Measurements from ENCODE around the gene KRCC1. TPM values are rescaled to one million over a fixed set of nuclear protein-coding genes. Genes with fewer than 3 reads are reported as not detected.
"Not testable (repeated sequence)": the region's sequence is repeated elsewhere in the genome, so short reads cannot be mapped to it uniquely, and the experiment has no call there.

Gene KRCC1
- polyA plus RNA-seq, 1 experiment = 16.8 TPM

DNA sequence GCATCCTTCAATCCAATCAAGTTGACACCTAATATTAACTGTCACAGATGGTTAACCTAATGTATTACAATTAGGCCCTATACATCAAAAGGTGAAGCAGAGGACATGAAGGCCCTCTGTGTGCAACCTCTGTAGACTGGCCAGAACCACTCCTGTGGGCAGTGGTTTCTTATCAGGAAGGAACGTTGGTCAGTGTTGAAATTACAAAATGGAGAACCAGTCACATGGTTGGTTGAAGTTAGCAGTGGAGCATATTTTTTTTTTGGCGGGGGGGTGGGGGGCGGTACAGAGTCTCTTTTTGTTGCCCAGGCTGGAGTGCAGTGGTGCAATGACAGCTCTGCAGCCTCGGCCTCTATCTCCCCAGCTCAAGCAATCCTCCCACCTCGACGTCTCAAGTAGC, 59.0 kb downstream of the KRCC1 start:
- TF ChIP-seq, protein P1, sequence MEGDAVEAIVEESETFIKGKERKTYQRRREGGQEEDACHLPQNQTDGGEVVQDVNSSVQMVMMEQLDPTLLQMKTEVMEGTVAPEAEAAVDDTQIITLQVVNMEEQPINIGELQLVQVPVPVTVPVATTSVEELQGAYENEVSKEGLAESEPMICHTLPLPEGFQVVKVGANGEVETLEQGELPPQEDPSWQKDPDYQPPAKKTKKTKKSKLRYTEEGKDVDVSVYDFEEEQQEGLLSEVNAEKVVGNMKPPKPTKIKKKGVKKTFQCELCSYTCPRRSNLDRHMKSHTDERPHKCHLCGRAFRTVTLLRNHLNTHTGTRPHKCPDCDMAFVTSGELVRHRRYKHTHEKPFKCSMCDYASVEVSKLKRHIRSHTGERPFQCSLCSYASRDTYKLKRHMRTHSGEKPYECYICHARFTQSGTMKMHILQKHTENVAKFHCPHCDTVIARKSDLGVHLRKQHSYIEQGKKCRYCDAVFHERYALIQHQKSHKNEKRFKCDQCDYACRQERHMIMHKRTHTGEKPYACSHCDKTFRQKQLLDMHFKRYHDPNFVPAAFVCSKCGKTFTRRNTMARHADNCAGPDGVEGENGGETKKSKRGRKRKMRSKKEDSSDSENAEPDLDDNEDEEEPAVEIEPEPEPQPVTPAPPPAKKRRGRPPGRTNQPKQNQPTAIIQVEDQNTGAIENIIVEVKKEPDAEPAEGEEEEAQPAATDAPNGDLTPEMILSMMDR (IDR thresholded peaks at IDR 0.05; ENCODE audit: insufficient read depth, low read depth, low read length) = no peak
- ChIA-PET CTCF (interaction anchor here (0.8 kb wide), 1 partner anchor 9 kb away, joined by 4 read pairs; no protein-coding TSS in a partner anchor), POLR2A (no interaction called here)
- H3K4me3 ChIP-seq (ENCODE audit: low read depth, low read length) = no peak overlapping the region
- H3K36me3 ChIP-seq (ENCODE audit: control insufficient read depth, insufficient read depth, low read length) = no peaks in the 10 kb centered on the region
- DNase-seq (ENCODE audit: low read depth) = no peak
- no peaks in the 10 kb centered on the region; the same call in 1 of the 2 replicates for H3K27me3 ChIP-seq (ENCODE audit: control insufficient read depth, insufficient read depth, low read length)

DNA sequence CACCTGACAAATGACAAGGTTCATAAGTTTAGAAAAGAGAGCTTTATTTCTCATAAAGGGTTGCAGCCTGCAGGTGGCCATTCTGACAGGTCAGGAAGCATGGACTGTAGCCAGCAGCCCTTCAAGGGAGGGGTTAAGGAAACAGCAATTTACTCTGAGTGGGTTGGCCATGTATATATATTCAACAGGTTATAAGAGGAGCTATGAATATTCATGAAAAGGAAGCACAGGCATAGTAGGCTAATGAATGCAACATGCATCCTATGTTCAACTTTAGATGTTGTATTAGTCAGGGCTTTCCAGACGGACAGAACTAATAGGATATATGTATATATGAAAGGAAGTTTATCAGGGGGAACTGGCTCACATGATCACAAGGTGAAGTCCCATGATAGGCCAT, 59.8 kb downstream of the KRCC1 start:
- H3K4me3 ChIP-seq (ENCODE audit: low read depth, low read length) = no peak overlapping the region
- TF ChIP-seq, protein P1 (IDR thresholded peaks at IDR 0.05; ENCODE audit: insufficient read depth, low read depth, low read length) = no peak
- POLR2A ChIA-PET = no interaction called here
- H3K36me3 ChIP-seq (ENCODE audit: control insufficient read depth, insufficient read depth, low read length) = no peaks in the 10 kb centered on the region
- no peak for DNase-seq (ENCODE audit: low read depth)
- H3K27me3 ChIP-seq (ENCODE audit: control insufficient read depth, insufficient read depth, low read length) = no peaks in the 10 kb centered on the region; the same call in 1 of the 2 replicates
- CTCF ChIA-PET = no interaction called here

DNA sequence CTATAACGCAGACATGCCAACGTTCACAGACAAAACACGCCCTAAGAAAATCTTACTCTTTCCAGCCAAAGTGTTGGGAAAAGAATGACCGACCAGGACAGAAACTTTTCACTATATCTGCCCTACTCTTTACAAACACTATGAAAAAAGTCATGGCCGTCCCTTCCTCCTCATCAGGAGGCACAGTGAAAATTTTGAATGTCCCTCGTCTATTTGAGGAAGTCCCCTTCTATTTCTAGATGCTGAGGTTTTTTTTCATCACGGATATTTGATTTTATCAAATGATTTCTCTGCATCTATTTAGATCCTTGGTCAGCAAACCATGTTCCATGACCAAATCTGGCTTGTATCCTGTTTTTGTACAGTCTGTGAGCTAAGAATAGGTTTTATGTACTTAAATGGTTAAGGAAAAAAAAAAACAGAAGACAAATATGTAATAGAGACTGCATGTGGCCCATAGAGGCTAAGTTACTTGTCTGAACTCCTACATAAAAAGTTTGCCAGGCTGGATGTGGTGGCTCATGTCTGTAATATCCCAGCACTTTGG, 61.2 kb downstream of the KRCC1 start:
- POLR2A ChIA-PET; H3K4me3 ChIP-seq (ENCODE audit: low read depth, low read length): not testable (repeated sequence)

DNA sequence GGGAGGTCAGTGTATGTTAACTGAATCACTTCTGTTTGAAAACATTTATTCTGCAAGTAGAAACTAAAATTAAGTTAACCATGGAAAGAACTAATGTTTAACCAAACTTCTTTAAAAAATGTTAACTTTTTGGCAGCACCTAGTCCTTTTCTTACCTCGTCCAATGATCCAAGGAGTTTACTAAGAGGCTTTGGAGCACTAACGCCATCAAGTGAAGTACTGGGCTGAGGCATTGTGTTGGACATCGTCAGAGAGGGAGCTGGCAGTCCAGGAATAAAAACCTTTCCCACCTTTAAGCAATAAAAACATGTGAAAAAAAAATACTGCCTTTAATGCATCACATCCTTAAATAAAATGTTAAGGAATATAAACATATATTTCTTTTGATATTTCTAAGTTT, 63.0 kb downstream of the KRCC1 start:
- POLR2A ChIA-PET; H3K4me3 ChIP-seq (ENCODE audit: low read depth, low read length); DNase-seq (ENCODE audit: low read depth); H3K36me3 ChIP-seq (ENCODE audit: control insufficient read depth, insufficient read depth, low read length); CTCF ChIA-PET; H3K27me3 ChIP-seq (ENCODE audit: control insufficient read depth, insufficient read depth, low read length): not testable (repeated sequence)

More for the DNA sequence above, 61.2 kb downstream of the KRCC1 start:
- H3K36me3 ChIP-seq (ENCODE audit: control insufficient read depth, insufficient read depth, low read length); H3K27me3 ChIP-seq (ENCODE audit: control insufficient read depth, insufficient read depth, low read length); DNase-seq (ENCODE audit: low read depth); CTCF ChIA-PET: not testable (repeated sequence)

DNA sequence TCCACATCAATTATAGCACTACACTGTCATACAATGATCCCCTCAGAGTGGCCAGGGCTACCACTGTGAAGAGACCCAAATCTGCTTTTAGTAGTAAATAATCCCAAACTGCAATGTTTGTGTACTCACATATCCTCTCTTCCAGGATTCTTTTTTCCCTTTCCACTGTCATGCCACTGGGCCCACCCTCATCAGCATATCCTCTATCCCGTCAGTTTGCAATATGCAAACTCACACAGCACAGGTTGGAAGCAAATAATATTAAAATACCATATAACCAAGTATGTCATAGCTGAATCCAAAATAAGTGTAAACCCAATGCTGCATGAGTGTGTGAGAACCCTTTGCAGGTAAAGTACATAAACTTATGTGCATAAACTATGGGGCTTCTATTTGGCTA, 68.1 kb downstream of the KRCC1 start:
- H3K4me3 ChIP-seq (ENCODE audit: low read depth, low read length); CTCF ChIA-PET; H3K27me3 ChIP-seq (ENCODE audit: control insufficient read depth, insufficient read depth, low read length); H3K36me3 ChIP-seq (ENCODE audit: control insufficient read depth, insufficient read depth, low read length); DNase-seq (ENCODE audit: low read depth); POLR2A ChIA-PET: not testable (repeated sequence)

DNA sequence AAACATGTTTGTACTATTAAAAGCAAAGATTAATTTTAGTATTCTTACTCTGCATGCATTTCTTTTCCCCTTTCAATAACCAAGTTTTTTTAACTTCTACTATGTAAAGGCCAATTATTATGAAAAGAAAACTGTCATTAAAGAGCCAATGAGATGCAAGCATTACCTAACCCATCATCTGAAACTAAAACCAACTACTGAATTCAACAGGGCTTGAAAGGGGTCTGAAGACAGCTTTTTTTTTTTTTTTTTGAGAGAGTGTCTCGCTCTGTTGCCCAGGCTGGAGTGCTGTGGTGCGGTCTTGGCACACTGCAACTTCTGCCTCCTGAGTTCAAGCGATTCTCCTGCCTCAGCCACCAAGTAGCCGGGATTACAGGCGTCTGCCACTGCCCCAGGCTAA, 69.7 kb downstream of the KRCC1 start:
- CTCF ChIA-PET; H3K36me3 ChIP-seq (ENCODE audit: control insufficient read depth, insufficient read depth, low read length); H3K4me3 ChIP-seq (ENCODE audit: low read depth, low read length); DNase-seq (ENCODE audit: low read depth); H3K27me3 ChIP-seq (ENCODE audit: control insufficient read depth, insufficient read depth, low read length); POLR2A ChIA-PET: not testable (repeated sequence)

DNA sequence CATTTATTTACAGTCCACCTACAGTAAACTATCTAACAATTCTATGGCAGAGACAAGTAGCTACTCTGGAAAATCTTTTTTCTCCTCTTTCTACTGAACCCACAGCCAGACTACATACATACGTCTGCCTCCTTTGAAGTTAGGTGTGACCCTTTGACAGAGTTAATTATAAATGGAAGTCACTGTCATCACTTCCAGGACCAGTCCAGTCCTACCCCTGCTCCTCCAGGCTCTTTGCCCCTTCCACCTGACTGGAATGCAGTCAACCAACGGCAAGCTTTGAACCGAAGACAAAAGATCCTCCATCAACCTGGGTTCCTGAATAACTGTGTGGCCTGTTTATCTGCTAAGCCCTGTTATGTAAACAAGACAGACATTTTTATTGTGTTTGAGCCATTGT, 74.4 kb downstream of the KRCC1 start:
- POLR2A ChIA-PET; H3K36me3 ChIP-seq (ENCODE audit: control insufficient read depth, insufficient read depth, low read length); CTCF ChIA-PET: not testable (repeated sequence)

More for the DNA sequence above, 74.4 kb downstream of the KRCC1 start:
- not testable (repeated sequence) for DNase-seq (ENCODE audit: low read depth); H3K4me3 ChIP-seq (ENCODE audit: low read depth, low read length); H3K27me3 ChIP-seq (ENCODE audit: control insufficient read depth, insufficient read depth, low read length)

Small RNA genes within 50 kb of the gene (small RNA-seq; reads per million reads assigned to genes)
- not detected for gene MIR4780 (ENCODE audit: insufficient read length, low read depth, low replicate concordance)
- 38.3 reads per million, percentile 87 among the genes with 10 or more reads in this experiment for gene RNU2-63P (ENCODE audit: insufficient read length, low read depth, low replicate concordance)

Other genes with a start within 250 kb of the KRCC1 start
- 0.58 and 1.1 TPM in 2 replicates for gene RGPD2, start 230.0 kb downstream of the KRCC1 start, polyA plus RNA-seq (2011; rRNA removed)
- gene RNU2-63P, start 39.2 kb downstream of the KRCC1 start, polyA plus RNA-seq (2011; rRNA removed) = not detected in 2 replicates
- not detected in 2 replicates for gene SMYD1, start 12.0 kb upstream of the KRCC1 start, polyA plus RNA-seq (2011; rRNA removed)
- not detected in 2 replicates for gene FABP1, start 72.3 kb upstream of the KRCC1 start, polyA plus RNA-seq (2011; rRNA removed)
- gene THNSL2, start 114.6 kb upstream of the KRCC1 start, polyA plus RNA-seq (2011; rRNA removed) = 13.7 and 32.1 TPM in 2 replicates